PC-3 (cell line): Measurements from ENCODE around the gene MAP3K9. TPM values are rescaled to one million over a fixed set of nuclear protein-coding genes. Genes with fewer than 3 reads are reported as not detected.

Experiments
- ATAC-seq: fragments of 200-7000 bp; cut with Tn5 transposase; 2 replicates; pipeline ENCODE4 v1.9.1; 2020; ENCODE audit warnings: mild to moderate bottlenecking, moderate library complexity
- BruUV-seq: library from RNA; stranded (reverse); fragments of 400-500 nt; replicated peaks from 2 replicates; lab custom pipeline; 2021; lab: Mats Ljungman, UMichigan
- CTCF ChIA-PET: fragments of 300-600 bp; sonication (Branson Sonifier 250); formaldehyde crosslinking; loops from one replicate; lab custom pipeline; 2022; ENCODE audit warnings: antibody characterized with exemption; lab: Charles Lee
- POLR2A ChIA-PET: fragments of 300-600 bp; sonication (Branson Sonifier 250); formaldehyde crosslinking; loops from one replicate; lab custom pipeline; 2022; ENCODE audit warnings: antibody characterized with exemption; ENCODE audit not compliant: unreplicated experiment; lab: Charles Lee
- DNase-seq: peaks from one replicate; pipeline ENCODE4 v3.0.0-alpha.2; 2015
- H2AFZ ChIP-seq: fragments of 300-600 bp; sonication (generic); 2 replicates; pipeline ENCODE4 v1.6.0; 2016; ENCODE audit warnings: antibody characterized with exemption, low read length
- H3F3A ChIP-seq: fragments of 300-600 bp; sonication (generic); one replicate; pipeline ENCODE4 v1.6.0; 2017; ENCODE audit warnings: antibody characterized with exemption, low read length, control low read depth, mild to moderate bottlenecking; ENCODE audit not compliant: unreplicated experiment
- H3K27ac ChIP-seq: fragments of 300-600 bp; sonication (generic); 2 replicates; pipeline ENCODE4 v1.5.1; 2016; ENCODE audit warnings: mild to moderate bottlenecking, low read length
- H3K27me3 ChIP-seq: fragments of 300-600 bp; sonication (generic); 2 replicates; pipeline ENCODE4 v1.6.1; 2016; ENCODE audit warnings: low read length, mixed read lengths
- H3K36me3 ChIP-seq: fragments of 300-600 bp; sonication (generic); 2 replicates; pipeline ENCODE4 v1.6.1; 2016; ENCODE audit warnings: low read depth, mixed run types, low read length, mixed read lengths
- H3K4me1 ChIP-seq: fragments of 300-600 bp; sonication (generic); 2 replicates; pipeline ENCODE4 v1.5.1; 2016; ENCODE audit warnings: low read length; ENCODE audit not compliant: insufficient read depth
- H3K4me2 ChIP-seq: fragments of 300-600 bp; sonication (generic); 2 replicates; pipeline ENCODE4 v1.6.0; 2016; ENCODE audit warnings: low read length
- H3K4me3 ChIP-seq: fragments of 300-600 bp; sonication (generic); 2 replicates; pipeline ENCODE4 v1.5.1; 2016; ENCODE audit warnings: mild to moderate bottlenecking, low read length, mixed read lengths
- H3K79me2 ChIP-seq: fragments of 300-600 bp; sonication (generic); 2 replicates; pipeline ENCODE4 v1.6.1; 2017; ENCODE audit warnings: low read length, mixed read lengths
- H3K9ac ChIP-seq: fragments of 300-600 bp; sonication (generic); 2 replicates; pipeline ENCODE4 v1.6.0; 2016; ENCODE audit warnings: mild to moderate bottlenecking, low read length
- H3K9me2 ChIP-seq: fragments of 300-600 bp; sonication (generic); replicated peaks from 2 replicates; pipeline ENCODE4 v1.6.1; 2016; ENCODE audit warnings: mixed run types, low read length, mixed read lengths
- H3K9me3 ChIP-seq: fragments of 300-600 bp; sonication (generic); 2 replicates; pipeline ENCODE4 v1.6.1; 2016; ENCODE audit warnings: low read length, mixed read lengths
- H4K20me1 ChIP-seq: fragments of 300-600 bp; sonication (generic); 2 replicates; pipeline ENCODE4 v1.6.1; 2016; ENCODE audit warnings: low read length, mixed read lengths
- CTCF ChIP-seq: fragments of 300-600 bp; sonication (generic); conservative IDR thresholded peaks from 2 replicates; pipeline ENCODE4 v1.5.1; 2017; ENCODE audit warnings: antibody characterized with exemption, low read depth, mild to moderate bottlenecking, low read length
- EZH2 ChIP-seq: fragments of 300-600 bp; sonication (generic); IDR thresholded peaks from one replicate; pipeline ENCODE4 v1.6.1; 2017; ENCODE audit warnings: antibody characterized with exemption, mild to moderate bottlenecking, low read length; ENCODE audit not compliant: unreplicated experiment
- EZH2phosphoT487 ChIP-seq: fragments of 300-600 bp; sonication (generic); IDR thresholded peaks from 2 replicates; pipeline ENCODE4 v1.6.1; 2018; ENCODE audit warnings: mild to moderate bottlenecking, antibody characterized with exemption, low read length, borderline replicate concordance
- intact Hi-C: fragments of 100-400 bp; cut with micrococcal nuclease; formaldehyde crosslinking; loops from 2 replicates; pipeline ENCODE4 v1.9.0; 2023
- total RNA-seq: library from RNA; depleted of rRNA; stranded (reverse); fragments of >200 nt; gene quantifications from 2 replicates; pipeline ENCODE4 v1.2.3, GENCODE V29; 2014

The MAP3K9 gene
- total RNA-seq, 1 experiment from 2014 or later, result 13.4 TPM

DNA sequence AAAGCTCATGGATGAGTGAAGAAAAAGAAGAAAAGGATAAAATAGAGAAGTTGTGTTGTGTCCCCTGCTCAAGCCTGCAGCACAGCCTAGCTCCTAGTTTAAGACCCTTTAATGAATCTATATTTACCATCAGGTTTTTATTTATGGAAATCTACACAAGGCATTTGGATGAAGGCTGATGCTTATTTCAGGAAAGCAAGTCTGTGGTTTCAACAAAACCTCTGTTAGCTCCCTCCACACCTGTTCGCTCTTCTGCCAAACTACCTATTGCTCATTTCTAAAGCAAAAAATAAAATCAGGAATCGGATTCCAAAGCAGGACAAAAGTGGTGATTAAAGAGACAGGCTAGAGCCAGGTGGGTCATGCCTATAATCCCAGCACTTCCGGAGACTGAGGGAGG lies 18.9 kb upstream of the MAP3K9 start:
- ChIA-PET POLR2A (no interaction called here), CTCF (interaction anchor here (0.6 to 2.0 kb wide), 5 partner anchors 11 to 127 kb away, joined by 3 to 8 read pairs (median 5); partner anchors contain the start of gene PCNX1)
- no peaks in the 10 kb centered on the region for H3K9me3 ChIP-seq
- no peak for DNase-seq
- H3K9ac ChIP-seq, result no peak overlapping the region
- no peaks in the 10 kb centered on the region for H3K36me3 ChIP-seq
- H3K4me1 ChIP-seq, result peaks cover 8% of the 10 kb centered on the region; the same call in 1 of the 2 replicates
- no peaks in the 10 kb centered on the region for H3K27me3 ChIP-seq
- intact Hi-C loops, result no loop called here
- no peak overlapping the region for H2AFZ ChIP-seq
- no peak overlapping the region for H3K4me2 ChIP-seq
- TF ChIP-seq EZH2phosphoT487 (no peak), CTCF (no peak), EZH2 (no peak)
- no peak overlapping the region for H3K4me3 ChIP-seq
- no peaks in the 10 kb centered on the region for H4K20me1 ChIP-seq
- no peak for ATAC-seq
- H3K9me2 ChIP-seq, result no peaks in the 10 kb centered on the region
- no TSS peak for BruUV-seq
- H3F3A ChIP-seq, result no peaks in the 10 kb centered on the region
- H3K27ac ChIP-seq, result no peak overlapping the region
- no peaks in the 10 kb centered on the region for H3K79me2 ChIP-seq

GRCh38 chr14:70827752-70828151 lies 18.4 kb upstream of the MAP3K9 start:
- Histone ChIP-seq H3K9me2 (no peaks in the 10 kb centered on the region), H3K4me1 (0 out of 2 replicates have a peak, but pooled peaks cover 4% of the 10 kb centered on the region), H3K36me3 (no peaks in the 10 kb centered on the region), H3K27ac (no peak overlapping the region), H3K9ac (no peak overlapping the region), H3K9me3 (no peaks in the 10 kb centered on the region), H3K27me3 (no peaks in the 10 kb centered on the region), H3F3A (no peaks in the 10 kb centered on the region), H3K79me2 (no peaks in the 10 kb centered on the region), H4K20me1 (no peaks in the 10 kb centered on the region), H3K4me3 (no peak overlapping the region), H2AFZ (no peak overlapping the region), H3K4me2 (no peak overlapping the region)
- intact Hi-C loops, result loop anchor here (1.0 kb wide), 1 partner anchor 79 kb away; no protein-coding TSS in a partner anchor
- DNase-seq (no peak), ATAC-seq (no peak)
- TF ChIP-seq EZH2phosphoT487 (no peak), EZH2 (no peak), CTCF (no peak)
- CTCF ChIA-PET, result interaction anchor here (0.6 to 2.0 kb wide), 7 partner anchors 10 to 144 kb away, joined by 3 to 8 read pairs (median 4); partner anchors contain the start of gene PCNX1
- POLR2A ChIA-PET, result no interaction called here
- BruUV-seq, result no TSS peak

DNA sequence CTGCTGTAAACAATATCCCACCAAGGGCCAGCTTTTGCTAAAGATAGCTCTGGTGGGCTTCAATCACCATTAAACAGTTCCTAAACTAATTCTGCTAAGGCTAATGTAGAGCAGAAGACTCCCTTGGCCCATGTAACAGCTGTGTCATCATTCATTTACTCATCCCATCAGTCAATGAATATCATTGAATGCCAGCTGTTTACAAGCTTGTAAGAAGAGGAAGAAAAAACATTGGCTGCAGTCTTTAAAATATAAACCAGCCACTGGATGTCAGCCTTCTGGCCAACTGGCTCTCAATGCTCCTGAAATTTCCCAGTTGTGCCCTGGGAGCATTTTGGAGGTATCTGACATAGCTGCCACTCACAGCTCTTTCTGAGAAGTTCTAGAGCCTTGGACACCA lies 18.0 kb upstream of the MAP3K9 start:
- no peaks in the 10 kb centered on the region for H3K36me3 ChIP-seq
- ChIA-PET CTCF (interaction anchor here (0.6 to 2.0 kb wide), 7 partner anchors 10 to 145 kb away, joined by 3 to 8 read pairs (median 4); partner anchors contain the start of gene PCNX1), POLR2A (no interaction called here)
- H3K27me3 ChIP-seq, result no peaks in the 10 kb centered on the region
- H3F3A ChIP-seq, result no peaks in the 10 kb centered on the region
- H3K4me2 ChIP-seq, result no peak overlapping the region
- H3K79me2 ChIP-seq, result no peaks in the 10 kb centered on the region
- no peak overlapping the region for H3K9ac ChIP-seq
- no peak overlapping the region for H2AFZ ChIP-seq
- H3K9me3 ChIP-seq, result no peaks in the 10 kb centered on the region
- no TSS peak for BruUV-seq
- no peaks in the 10 kb centered on the region for H3K4me1 ChIP-seq
- H3K9me2 ChIP-seq, result no peaks in the 10 kb centered on the region
- intact Hi-C loops, result loop anchor here (1.0 kb wide), 1 partner anchor 79 kb away; no protein-coding TSS in a partner anchor
- peak; percentile 85 for ATAC-seq
- no peaks in the 10 kb centered on the region for H4K20me1 ChIP-seq
- H3K27ac ChIP-seq, result no peak overlapping the region
- no peak overlapping the region for H3K4me3 ChIP-seq
- peak; percentile 61 for DNase-seq
- TF ChIP-seq CTCF (peak; percentile 49; the same call in 1 of the 2 replicates), EZH2 (no peak)
